Fibroblast of skin of back (primary cell): ENCODE data around the gene FAM20C.
A peak's percentile ranks its signal among the peaks of the same experiment; 100 is the strongest.
"Not testable (repeated sequence)": the region's sequence is repeated elsewhere in the genome, so short reads cannot be mapped to it uniquely, and the experiment has no call there.

Source experiments
- DNase-seq: peaks from one replicate; pipeline ENCODE4 v3.0.0-alpha.2; 2013

FAM20C gene

DNA sequence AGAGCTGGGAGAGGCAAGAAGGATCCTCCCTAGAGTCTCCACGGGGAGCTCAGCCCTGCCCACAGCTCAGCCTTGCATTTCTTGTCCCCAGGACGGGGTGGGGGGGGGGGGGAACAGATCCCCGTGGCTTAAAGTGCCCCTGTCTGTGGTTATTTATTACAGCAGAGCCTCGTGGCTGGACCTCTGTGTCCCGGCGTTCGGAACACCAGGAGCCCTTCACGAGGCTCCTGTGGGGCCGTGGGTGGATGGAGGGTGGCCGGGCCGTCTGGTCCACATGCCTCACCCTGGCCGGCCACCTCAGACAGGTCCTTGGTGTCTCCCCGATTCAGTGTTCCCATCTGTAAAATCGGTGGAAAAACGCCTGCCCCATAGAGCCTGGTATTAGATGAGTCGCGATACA is 37.9 kb downstream of the FAM20C start:
- DNase-seq: no peak

DNA sequence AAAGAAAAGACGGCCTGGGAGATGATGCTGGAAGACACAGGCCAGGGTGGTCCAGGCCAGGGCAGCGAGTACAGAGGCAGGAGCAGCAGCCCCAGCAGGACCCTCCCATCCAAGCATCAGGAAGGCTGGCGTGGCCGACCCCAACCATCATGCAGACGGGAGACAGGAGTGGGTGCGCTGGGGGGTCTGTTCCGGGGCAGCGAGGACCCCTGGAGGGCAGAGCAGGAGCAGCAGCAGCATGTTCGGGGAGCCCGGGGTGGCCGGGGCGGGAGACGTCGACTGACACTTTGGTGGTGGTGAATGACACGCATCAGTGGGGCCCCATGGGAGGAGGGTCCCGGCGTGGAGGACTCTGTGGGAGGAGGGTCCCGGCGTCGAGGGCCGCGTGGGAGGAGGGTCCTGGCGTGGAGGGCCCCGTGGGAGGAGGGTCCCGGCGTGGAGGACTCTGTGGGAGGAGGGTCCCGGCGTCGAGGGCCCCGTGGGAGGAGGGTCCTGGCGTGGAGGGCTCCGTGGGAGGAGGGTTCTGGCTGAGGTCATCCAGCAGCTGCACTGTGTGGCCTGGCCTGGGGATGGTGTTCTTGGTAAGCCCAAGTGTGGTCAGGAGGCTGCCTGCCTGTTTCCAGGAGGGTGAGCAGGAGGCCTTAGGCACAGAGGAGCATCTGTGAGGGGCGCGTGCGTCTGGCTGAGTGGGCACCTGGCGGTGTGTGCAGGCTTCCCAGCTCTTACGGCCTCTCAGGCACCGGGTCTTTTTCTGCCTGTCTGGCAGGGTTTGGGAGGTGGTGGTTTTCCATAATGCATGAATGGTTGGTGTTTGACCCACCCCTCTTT is 38.9 kb downstream of the FAM20C start:
- no peak for DNase-seq

DNA sequence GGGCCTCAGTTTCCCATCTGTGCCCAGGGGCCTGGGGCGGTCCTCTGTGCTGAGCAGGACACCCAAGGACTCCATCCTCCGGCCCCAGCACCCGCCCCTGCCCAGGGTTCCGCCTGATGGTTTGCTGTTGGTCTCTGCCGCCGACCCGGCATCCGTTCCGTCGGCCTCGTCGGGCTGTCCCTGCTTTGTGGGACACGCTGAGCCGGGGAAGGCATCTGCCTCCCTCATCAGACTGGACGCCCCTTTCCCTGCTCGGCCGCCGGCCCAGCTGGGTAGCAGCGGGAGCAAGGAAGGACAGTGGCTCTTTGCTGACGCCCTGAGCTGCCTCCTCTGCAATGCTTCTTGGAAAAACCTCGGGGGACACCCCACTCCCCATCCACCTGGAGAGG is 39.5 kb downstream of the FAM20C start:
- no peak for DNase-seq

DNA sequence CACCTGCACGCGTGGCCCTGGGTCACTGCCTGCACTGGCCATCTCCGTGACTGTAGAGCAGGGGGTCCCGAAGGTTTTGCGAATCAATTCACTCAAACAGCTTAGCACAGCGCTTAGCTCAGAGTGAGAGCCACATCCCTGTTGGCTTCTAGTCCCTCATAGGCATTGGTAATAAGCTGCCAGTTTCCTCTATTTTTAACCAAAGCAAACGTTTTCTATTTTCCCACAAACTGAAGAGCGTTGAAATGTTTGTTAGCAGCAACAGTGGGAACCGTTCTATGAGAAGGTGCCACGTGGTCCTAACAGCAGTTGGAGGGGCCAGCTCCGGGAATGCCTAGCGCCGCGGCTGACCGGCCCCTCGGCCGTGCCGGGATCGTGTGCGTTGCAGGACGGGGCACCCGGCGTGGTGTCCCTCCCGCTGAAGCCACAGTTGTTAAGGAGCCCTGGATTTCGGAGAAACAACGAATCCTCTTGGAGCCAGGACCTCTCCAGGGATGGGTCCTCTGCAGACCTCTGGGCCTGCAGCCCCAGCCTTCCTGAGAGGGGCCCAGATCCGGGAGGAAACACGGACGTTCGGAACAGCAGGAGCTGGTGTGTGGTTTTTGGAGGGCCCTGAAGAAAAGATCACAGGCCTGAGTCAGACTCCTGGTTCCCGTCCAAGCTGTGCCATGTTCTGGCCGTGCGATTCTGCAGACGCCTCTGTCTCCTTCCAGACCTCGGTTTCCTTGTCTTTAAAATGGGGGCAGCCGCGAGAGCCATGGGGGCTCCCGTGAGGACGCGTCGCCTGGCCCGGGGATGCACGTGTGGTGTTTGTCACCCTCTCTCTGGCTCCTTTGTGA is 40.3 kb downstream of the FAM20C start:
- peak; percentile 78 for DNase-seq

DNA sequence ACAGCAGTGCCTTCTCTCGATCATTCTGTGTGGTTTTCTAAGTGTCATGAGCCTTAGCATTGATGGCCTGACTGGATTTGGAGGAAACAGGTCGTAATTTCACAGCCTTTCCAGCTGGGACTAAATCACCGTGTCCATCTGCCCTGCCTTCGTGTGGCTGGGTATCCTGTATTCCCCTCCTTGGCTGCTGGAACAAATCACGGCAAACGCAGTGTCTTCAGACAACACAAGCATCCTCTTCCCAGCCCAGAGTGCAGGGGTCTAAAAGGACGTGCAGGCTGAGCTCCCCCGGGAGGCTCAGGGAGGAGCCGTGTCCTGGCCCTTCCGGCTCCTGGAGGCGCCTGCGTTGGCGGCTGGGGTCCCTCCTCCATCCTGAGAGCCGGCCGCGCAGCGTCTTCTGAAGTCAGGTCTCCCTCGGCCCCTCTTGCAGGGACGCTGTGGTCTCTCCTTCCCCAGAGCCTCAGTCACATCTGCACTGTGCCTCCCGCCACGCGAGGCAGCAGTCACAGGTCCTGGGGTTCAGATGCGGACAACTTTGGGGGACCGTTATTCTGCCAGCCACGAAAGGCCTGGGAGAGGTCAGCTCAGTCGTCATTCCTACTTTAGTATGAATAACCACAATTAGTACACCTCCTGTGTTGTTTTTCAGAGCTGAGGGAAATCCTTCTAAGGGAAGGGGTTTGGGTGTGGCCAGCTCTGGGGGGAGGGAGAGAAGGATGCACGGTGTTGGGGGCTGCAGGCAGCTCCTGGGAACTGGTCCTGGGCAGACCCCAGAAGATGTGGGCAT is 41.1 kb downstream of the FAM20C start:
- DNase-seq: peak; percentile 29

DNA sequence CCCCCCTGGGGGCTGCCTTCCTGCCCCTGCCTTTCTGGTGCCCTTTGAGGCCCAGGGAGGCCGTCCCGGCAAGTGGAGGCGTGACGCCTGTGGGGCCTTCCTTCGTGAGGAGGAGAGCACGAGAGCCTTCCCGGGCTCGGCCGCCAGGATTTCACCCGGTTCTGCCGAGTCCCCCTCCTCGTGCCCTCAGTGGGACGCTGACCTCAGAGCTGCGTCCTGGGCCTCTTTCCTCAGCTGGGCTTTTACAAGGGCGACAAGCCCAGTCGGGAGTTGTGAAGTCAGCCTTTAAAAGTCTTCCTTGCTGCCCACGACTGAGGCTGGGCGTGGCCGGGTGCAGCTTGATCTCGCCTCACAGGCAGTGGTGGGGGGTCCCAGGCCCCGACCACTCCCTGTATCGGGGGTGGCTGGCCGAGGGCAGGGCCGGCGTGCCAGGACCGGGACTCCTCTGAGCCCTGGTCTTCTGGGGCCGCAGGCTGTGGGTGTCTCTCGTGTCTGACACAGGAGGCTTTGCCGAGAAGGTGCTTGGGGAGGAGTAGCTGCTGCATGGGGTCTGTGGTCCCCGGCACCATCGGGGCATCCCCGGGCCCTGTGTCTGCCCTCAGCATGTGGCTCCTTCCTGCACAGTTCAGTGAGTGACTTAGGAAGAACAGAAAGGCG is 41.8 kb downstream of the FAM20C start:
- no peak for DNase-seq

DNA sequence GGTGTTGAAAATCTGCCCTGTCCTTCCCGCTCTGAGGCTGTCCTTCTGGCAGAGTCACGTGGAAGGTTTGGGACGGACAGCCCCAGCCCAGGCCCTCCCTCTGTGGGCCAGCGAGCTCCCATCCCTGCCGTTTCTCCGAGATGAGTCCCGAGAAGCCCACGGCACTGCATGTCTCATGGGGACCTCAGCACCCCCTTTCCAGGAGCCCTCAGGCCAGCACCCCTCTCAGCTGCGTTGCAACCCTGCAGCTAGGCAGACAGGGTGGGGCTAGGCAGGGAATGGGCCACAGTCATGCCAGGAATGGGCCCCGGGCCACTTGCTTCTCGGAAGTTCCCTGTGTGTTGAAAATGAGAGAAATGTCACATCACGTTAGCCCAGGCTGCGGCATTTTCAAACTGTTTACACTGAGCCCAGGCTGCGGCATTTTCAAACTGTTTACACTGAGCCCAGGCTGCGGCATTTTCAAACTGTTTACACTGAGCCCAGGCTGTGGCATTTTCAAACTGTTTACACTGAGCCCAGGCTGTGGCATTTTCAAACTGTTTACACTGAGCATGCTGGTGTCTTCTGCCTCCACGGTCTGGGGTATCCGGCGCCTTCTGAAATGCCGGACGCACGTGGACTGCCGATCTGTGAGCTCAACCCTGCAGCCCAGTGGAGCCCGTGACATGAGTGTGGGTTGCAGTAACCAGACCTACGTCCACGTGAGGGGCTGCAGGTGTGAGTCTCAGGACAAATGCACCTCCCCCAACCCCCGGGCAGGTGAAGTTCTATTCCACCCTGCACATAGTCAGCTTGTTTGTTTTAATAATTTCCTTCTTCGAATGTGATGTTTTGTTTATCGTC is 42.6 kb downstream of the FAM20C start:
- DNase-seq: peak; percentile 39

DNA sequence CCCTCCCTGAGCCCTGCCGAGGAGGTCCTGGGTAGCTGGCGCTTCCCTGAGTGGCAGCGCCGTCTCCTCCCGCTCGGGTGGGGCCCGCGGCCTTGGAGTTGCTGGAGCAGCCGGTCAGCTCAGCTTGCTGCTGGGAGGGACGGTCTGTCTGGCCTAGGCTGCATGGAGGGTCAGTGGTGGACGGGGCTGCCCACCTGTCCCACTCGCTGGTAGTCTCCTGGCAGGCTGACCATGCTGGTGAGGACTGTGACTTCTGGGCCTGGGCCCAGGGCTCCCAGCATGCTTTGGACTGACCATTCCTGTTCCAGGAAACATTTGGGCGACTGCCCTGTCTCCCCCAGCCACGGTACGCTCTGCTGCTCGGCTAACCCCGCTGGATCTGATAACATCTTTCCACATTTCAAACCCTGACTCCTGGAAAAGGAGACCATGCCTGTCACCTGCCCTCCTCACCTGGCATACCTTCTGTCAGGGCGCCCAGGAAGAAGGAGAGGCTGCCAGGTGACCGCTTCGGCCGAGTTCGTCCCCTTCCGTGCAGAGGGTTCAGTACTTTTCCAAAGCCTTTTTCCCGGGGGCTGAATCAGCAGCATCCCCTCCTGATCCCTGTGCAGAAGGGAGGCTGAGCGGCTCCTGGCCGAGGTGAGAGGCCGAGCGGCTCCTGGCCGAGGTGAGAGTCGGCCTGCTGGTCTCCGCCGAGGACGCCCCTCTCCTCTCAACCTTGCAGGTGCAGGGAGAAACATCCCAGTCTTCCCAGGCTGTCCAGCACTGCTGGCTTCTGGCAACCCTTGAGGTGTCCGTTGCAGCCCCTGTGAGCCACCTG is 43.4 kb downstream of the FAM20C start:
- DNase-seq: no peak

DNA sequence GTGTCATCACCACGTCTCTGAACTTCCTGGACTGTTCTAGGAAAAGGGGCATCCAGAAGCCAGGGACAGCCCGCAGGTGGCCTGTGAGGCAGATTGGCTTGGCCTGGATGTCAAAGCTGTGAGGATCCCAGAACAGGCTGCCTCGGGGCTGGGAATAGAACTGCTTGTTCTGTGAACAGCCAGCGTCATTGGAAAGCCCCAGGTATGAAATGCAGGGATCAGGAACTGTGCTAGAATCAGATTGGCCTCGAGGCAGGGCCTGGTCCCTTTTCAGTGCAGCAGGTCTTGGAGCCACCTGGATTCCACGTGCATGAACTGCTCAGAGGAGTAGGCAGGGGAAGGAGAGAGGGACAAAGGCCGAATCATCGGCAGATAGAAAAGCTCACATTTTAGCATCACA is 44.6 kb downstream of the FAM20C start:
- no peak for DNase-seq

DNA sequence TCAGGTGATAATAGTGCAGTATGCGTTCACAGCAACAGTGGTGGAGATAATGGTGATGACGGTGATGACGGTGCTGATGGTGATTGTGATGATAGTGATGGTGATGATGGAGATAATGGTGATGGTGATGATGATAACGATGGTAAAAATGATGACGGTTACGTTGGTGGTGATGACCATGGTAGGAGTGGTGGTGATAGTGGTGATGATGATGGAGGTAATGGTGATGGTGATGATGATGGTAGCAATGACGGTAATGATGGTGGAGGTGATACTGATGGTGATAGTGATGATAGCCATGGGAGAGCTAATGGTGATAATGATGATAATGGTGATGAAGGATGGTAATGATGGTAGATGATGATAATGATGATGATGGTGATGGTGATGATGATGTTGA is 45.0 kb downstream of the FAM20C start:
- no peak for DNase-seq

DNA sequence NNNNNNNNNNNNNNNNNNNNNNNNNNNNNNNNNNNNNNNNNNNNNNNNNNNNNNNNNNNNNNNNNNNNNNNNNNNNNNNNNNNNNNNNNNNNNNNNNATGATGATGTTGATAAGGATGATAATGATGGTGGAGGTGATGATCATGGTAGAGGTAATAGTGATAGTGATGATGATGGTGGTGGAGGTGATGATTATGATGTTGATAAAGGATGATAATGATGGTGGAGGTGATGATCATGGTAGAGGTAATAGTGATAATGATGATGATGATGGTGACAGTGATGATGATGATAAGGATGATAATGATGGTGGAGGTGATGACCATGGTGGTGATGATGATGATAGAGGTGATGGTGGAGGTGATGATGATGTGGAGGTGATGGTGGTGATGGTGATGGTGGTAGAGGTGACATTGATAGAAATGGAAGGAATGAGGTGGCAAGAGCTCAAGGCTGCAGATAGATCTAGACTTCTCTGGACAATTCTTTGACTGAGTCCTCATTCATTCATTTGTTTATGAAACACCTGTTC is 47.8 kb downstream of the FAM20C start:
- DNase-seq: no peak

DNA sequence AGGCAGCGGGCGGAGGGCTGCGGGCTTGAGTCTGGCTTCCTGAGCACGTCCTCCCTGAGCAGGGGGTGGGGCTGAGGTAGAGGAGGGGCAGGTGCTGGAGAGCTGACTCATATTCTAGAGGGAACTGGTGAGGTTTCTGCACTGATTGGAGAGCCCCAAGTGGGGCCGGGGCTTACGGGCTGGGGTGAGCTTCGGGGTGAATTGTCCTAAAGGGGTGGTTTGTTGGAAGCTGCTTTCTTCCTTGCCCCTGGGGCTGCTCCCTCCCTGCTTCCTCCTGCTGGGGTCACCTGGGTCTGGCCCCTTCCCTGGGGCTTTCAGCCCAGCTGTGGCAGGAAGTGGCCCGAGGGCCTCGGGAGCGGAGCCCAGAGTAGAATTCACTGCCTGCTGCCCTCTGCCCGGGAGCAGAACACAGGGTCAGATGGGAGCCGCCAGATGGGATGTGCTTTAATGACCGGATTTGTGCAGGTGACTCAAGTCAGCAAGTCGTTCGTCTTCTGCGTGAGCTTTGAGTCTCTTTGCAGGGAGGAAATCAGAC is 48.6 kb downstream of the FAM20C start:
- no peak for DNase-seq

DNA sequence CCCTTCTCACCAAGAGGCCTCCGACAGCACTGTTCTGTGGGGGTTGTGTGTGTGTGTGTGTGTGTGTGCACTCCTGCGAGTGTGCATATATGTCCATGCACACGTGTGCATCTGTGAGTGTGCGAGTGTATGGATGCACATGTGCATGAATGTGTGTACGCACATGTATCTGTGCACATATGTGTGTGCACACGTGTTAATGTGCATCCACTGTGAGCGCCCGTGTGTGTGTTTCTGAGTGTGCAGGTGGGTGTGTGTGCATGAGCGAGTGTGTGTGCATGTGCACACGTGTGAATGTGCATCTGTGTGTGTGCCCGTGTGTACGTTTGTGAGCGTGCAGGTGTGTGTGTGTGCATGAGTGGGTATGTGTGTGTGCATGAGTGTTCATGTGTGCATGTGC is 49.1 kb downstream of the FAM20C start:
- DNase-seq: no peak

DNA sequence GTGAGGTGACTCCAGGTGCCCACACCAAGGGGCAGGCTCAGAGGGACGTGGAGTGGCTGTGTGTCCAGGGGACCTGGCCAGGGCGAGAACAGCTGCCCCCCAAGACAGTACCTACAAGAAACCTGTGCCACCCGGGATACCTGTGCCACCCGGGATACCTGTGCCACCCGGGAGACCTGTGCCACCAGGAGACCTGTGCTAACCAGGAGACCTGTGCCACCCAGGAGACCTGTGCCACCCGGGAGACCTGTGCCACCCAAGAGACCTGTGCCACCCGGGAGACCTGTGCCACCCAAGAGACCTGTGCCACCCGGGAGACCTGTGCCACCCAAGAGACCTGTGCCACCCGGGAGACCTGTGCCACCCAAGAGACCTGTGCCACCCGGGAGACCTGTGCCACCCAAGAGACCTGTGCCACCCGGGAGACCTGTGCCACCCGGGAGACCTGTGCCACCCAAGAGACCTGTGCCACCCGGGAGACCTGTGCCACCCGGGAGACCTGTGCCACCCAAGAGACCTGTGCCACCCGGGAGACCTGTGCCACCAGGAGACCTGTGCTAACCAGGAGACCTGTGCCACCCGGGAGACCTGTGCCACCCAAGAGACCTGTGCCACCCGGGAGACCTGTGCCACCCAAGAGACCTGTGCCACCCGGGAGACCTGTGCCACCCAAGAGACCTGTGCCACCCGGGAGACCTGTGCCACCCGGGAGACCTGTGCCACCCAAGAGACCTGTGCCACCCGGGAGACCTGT is 50.6 kb downstream of the FAM20C start:
- DNase-seq: not testable (repeated sequence)

DNA sequence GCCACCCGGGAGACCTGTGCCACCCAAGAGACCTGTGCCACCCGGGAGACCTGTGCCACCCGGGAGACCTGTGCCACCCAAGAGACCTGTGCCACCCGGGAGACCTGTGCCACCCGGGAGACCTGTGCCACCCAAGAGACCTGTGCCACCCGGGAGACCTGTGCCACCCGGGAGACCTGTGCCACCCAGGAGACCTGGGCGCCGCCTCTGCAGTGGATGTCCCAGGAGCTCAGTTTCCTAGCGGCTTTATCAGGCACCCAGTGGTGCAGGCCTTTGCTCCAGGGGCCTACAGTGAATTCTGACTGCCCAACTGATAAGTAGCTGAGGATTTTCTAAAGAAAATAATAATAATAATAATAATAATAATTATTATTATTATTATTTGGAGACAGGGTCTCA is 51.2 kb downstream of the FAM20C start:
- not testable (repeated sequence) for DNase-seq

DNA sequence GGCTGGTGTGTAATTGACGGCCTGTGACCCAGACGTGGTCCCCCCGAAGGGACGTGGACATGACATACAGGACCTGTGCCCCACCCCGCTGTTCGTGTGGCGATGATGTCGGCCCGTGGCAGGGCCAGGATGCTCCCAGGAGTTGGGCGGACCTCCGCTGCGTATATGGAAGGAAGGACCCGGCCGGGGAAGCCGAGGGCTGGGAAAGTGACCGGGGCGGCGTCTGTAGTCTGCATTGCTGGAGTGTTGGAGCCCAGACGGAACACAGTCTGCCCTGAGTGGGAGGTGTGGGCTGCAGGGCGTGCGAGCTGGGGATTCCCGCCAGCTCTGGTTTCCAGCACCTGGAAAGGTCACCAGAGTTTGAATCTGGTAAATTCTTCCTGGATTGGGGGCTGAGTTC is 52.6 kb downstream of the FAM20C start:
- no peak for DNase-seq

DNA sequence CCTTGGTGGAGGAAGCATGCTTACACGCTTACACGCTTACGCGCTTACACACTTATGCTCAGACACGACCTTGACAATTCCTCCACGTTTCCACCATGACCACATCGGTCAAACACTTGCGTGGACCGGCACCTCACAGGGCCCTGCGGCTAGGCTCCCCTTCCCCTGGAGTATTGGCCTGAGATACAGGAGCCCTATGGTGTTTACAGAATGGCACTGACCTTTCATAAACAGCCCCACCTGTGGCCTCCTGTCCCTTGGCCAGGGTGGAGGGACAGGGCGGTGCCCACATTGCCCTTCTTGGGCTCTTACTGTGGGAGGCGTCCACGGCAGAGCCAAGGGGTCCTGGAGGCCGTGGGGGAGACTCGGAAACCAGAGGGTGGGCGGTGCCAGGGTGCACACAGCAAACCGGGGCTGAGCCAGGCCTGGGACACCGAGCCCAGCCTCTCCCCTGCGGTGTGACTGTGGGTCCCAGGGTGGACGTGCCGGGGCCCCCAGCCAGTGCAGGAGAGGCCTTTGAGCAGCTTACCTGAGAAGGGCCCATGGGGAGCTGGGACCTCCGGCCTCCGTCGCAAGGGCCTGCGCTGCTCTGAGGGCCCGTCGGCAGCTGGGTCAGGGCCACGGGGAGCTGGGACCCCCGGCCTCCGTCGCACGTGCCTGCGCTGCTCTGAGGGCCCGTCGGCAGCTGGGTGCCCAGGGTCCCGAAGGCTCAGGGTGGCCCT is 53.4 kb downstream of the FAM20C start:
- no peak for DNase-seq

DNA sequence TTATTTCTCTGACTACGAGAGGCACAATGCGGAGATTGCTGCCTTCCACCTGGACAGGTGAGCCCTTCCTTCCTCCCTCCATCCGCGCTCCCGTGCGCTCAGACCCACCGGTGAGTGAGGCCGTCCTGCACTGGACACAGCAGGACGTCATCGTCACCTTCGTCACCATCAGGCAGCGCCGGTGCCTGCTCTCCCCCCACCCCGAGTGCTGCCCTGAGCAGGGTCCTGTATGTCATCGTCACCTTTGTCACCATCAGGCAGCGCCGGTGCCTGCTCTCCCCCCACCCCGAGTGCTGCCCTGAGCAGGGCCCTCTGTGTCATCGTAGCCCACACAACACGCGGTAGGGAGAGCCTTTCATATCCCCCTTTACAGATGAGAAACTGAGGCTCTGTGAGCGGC is 54.1 kb downstream of the FAM20C start:
- DNase-seq: no peak

DNA sequence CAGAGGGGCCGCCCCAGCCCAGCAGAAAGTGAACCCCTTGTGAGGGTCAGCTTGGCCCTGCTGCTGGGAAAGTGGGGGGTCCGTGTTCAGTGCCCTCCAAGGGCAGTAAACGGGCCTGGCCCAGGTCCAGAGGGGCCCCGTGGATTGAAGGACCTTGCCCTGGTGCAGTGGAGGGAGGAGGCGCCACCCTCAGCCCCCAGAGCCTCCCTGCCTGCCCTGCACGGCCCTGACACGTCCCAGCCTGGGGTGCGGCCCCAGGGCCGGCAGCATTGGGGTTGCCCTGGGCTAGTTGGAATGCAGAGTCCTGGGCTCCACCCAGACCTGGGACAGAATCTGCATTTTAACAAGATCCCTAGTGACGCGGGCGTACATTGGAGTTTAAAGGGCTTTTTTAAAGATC is 54.8 kb downstream of the FAM20C start:
- no peak for DNase-seq
